NAMALWA (cell line): Measurements from ENCODE around the gene PELI1.
"Not testable (repeated sequence)": the region's sequence is repeated elsewhere in the genome, so short reads cannot be mapped to it uniquely, and the experiment has no call there.

ENCODE experiments used
- DNase-seq: peaks from one replicate; pipeline ENCODE4 v3.0.0-alpha.2; 2015; ENCODE audit warnings: low spot score

PELI1 gene

DNA sequence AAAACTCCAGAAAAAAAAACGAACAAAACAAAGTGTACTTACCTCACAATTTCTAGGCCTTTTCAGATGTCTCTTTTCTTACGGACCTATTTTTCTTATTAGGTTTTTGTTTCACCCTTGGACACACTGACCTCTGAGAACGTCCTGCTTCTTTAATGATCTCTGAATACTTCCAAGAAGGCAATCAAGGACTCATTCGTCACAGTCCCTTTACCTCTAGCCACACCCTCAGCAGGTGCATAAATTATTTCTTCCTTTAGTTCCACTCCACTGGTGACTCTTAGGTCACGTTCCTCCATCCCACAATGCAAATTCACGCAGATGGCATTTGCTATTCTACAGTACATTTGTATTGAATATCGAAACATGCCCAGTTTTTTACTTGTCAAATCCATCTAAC, 21.9 kb downstream of the PELI1 start:
- peak; percentile 74 for DNase-seq

- DNase-seq = no peak
Observed at GRCh38 chr2:64120928-64121327, 23.3 kb downstream of the PELI1 start.

DNA sequence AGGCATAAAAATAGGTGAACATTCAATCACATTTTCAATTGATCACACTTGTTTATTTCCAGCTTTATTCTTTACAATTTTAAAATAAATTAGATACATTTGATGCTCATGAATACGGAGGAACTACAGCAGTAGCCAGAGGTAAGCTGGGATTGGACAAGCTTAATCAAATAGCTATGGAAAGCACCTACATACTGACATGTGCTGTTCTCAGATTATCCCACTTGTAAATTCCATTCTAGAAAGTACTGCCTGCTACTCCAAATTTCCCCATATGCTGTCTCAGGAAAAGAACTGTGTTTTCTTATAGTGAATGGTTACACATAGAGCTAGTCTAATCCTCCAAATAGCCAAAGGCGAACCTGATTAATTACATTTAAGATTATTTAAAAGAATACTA, 24.2 kb downstream of the PELI1 start:
- DNase-seq = no peak

- DNase-seq = no peak
Observed at GRCh38 chr2:64119369-64119768, 24.9 kb downstream of the PELI1 start.

DNA sequence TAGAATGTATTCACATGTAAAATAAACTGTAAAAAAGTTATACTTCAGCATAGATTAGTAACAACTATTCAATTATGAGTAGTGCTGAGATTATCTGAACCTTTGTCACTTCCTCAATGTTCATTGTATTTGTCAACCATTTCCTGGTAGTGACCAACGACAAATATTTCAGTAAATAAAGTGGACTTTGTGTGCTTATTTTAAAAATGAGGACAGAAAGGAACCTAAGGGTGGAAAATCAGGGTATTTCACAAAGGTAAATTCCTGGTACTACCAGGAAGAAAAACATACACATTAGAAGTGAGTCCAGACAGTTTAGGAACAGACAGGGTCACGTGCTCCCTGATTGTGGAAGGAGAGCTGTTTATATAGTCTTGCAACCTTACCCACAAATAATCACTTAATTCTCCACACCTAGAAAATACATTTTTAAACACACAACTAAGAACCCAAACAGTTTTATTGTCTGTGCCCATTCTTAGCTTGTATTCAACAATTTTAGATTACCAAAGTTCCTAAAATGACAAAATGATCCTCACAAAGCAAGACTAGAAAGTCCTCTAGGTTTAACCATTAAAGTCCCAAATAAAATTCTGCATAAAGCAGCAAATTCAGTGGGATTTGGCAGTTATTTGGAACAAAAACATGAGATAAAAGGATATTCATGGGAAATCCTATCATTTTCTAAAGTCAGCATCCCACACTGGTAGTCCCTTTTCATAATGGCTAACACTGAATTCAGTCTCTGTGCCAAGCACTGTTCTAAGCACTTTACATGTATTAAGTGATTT, 28.2 kb downstream of the PELI1 start:
- no peak for DNase-seq

DNA sequence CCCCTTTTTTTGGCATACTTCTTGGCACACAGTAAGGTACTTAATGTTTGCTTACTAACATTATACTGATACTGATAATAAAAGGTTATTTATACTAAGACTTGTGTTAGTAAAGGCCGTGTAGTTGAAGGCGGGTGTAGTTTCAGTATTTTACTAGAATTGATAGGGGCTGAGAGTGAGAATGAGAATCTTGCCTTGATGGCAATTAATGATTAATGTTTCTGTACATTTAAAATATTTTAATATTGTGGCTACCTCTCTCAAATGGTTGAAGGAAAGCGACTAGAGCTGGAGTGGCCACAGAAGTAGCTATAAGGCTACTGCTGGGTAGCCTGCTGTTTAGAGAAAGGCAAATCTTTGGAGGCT, 29.3 kb downstream of the PELI1 start:
- DNase-seq = no peak

- peak; percentile 41 for DNase-seq
Observed at GRCh38 chr2:64114063-64114911, 29.9 kb downstream of the PELI1 start.

DNA sequence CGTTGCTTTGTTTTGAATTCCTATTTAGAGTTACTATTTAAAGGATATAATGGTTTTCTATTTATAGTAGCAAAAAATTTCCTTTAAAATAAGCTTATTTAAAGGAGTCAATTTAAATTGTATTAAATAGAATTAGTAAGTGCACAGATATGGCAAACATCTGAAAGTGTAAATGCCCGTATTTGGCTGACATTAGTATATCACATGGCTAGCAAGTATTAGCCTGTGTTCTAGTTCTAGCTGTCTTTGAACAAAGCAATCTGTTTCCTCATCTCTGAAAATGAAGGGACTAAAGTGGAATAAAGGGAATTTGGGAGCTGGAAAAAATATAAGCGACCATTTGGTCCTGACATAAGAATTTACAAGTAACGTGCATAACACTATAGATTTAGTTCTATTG, 32.2 kb downstream of the PELI1 start:
- no peak for DNase-seq

GRCh38 chr2:64111426-64111825, 32.8 kb downstream of the PELI1 start:
- DNase-seq = no peak

DNA sequence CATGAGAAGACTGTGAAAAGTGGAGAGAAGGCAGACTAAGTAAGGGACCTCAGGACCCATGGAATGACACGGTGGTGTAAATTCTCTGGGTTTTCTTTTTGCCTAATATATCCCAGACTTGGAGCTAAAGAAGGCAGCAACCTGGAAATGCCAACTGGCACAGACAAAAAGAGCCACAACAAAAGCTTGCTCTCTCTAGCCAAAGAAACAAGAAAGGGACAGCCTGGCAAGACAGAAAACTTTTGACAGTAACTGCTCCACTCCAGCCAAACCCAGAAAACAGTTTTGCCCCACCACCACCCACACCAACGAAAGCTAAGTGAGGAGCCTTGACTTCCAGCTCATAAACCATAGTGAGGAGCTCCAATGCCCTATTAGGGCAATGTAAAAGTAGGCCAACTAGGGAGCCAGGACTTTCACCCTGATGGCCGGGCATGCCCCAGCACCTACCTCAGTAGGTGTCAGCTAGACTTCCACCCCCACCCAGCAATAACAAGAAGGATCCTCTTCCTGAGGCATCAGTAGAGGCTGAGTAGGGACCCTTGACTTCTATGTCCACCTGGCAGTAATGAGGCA, 35.5 kb downstream of the PELI1 start:
- DNase-seq = no peak

DNA sequence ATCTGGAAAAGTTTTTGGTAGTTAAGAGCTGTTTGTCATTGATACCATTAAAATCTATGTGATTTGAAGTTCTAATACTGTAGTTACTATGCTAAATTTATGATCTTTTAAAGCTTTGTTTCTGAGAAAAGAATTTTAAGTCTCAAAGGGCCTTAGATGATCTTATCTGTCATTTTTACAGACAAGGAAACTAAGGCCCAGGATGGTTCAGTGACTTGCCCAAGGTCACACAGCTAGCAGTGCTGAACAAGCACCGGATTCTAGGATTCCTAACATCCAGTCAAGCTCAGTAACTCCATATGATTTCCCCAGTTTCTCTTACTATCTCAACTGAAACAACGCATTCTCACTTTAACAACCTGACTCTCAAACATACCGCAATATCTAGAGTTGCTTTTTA, 37.7 kb downstream of the PELI1 start:
- DNase-seq = no peak

GRCh38 chr2:64105670-64106461, 38.4 kb downstream of the PELI1 start:
- DNase-seq = no peak

GRCh38 chr2:64104933-64105332, 39.3 kb downstream of the PELI1 start:
- DNase-seq = no peak

DNA sequence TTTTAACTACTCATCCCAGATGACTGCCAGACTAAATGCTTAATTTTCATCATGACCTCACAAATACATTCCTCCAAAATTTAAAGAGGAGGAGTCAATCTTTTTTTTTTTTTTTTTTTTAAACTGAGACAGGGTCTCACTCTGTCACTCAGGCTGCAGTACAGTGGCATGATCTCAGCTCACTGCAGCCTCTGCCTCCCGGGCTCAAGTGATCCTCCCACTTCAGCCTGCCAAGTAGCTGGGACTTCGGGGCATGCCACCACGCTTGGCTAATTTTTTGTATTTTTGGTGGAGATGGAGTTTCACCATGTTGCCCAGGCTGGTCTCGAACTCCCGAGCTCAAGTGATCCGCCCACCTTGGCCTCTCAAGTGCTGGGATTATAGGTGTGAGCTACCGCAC, 41.5 kb downstream of the PELI1 start:
- DNase-seq = not testable (repeated sequence)

- DNase-seq = peak; percentile 62
Observed at GRCh38 chr2:64101141-64101591, 43.1 kb downstream of the PELI1 start.

GRCh38 chr2:64100584-64100983, 43.6 kb downstream of the PELI1 start:
- DNase-seq = peak; percentile 68

GRCh38 chr2:64094663-64095382, 49.4 kb downstream of the PELI1 start:
- DNase-seq = no peak

DNA sequence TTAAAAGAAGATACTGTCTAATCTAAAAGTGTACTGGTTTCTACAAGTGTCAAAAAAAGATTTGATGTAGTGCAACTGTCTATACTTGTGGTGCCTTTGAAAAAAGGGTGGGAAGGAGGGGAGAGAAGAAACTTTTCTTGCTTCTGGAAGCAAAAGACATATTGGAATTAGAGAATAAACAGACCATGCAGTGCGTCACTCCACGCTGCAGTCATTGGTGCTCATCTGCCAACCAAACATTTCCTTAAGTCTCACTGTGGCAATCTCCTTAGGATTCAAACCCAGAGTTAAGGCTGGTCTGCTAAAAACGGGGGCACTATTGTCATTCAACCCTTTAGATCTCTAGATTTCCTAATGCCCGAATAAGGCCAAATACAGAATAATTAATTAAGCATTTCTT, 50.9 kb downstream of the PELI1 start:
- DNase-seq = peak; percentile 57

DNA sequence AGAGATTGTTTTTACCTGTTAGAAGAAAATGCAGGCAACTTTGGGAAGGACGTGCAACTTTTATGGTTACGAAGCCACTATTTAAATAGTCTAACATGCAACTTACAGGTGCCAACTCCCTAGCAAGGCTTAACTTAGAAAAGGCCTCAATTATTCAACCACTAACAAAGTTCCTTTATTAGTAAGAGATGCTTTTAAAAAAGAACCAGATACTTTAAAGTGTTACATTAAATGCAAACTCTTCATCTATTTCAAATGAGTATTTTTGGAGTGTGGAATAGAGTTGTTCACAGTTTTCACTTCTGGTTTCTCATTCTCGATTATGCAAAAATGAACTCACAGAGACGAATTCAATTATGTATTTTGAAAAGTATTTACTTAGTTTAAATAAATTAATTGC, 51.7 kb downstream of the PELI1 start:
- peak; percentile 56 for DNase-seq

DNA sequence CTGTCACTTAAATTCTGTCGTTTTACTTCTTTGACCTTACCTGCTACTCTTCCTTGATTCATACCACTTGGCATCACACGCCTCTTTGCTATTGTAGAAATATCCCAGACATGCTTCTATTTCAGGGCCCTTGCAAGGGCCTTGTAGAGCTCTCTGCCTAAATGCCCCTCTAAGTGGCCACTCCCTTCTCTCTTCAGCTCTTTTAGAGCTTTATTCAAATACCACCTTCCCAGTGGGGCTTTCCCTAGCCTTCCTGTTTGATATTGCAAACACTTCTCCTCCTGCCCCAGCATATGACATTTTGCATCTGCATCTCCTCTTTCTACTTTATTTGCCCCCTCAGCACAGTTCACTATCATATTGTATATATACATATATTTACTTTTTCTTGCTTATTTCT, 54.0 kb downstream of the PELI1 start:
- no peak for DNase-seq

- peak; percentile 69 for DNase-seq
Observed at GRCh38 chr2:64086347-64087082, 57.7 kb downstream of the PELI1 start.
